Osteoblast (primary cell): ENCODE data around the gene CNN2. TPM values are rescaled to one million over a fixed set of nuclear protein-coding genes. Genes with fewer than 3 reads are reported as not detected.

Source experiments
- DNase-seq: peaks from one replicate; pipeline ENCODE4 v3.0.0; 2011; ENCODE audit warnings: low spot score, mixed read lengths; ENCODE audit not compliant: insufficient read length; ENCODE audit errors: missing footprints
- H2AFZ ChIP-seq: 2 replicates; pipeline ENCODE4 v1.6.0; 2011; ENCODE audit warnings: mild to moderate bottlenecking, low read length
- H3K27ac ChIP-seq: 2 replicates; pipeline ENCODE4 v1.5.1; 2011; ENCODE audit warnings: mild to moderate bottlenecking, low read depth, low read length, moderate library complexity
- H3K27me3 ChIP-seq: 2 replicates; pipeline ENCODE4 v1.6.0; 2012; ENCODE audit warnings: mild to moderate bottlenecking, control low read depth, inconsistent platforms, low read length, moderate library complexity; ENCODE audit not compliant: insufficient read depth
- H3K36me3 ChIP-seq: 2 replicates; pipeline ENCODE4 v1.5.1; 2011; ENCODE audit warnings: mild to moderate bottlenecking, low read length, control low read depth, moderate library complexity; ENCODE audit not compliant: insufficient read depth
- H3K4me1 ChIP-seq: 2 replicates; pipeline ENCODE4 v1.5.1; 2011; ENCODE audit warnings: mild to moderate bottlenecking, low read length, control low read depth, moderate library complexity; ENCODE audit not compliant: insufficient read depth
- H3K4me2 ChIP-seq: 2 replicates; pipeline ENCODE4 v1.6.0; 2011; ENCODE audit warnings: mild to moderate bottlenecking, low read length; ENCODE audit not compliant: insufficient read depth
- H3K4me3 ChIP-seq: fragments of 200-600 bp; sonication (generic); 3 replicates; pipeline ENCODE4 v1.5.1; 2012; ENCODE audit warnings: mild to moderate bottlenecking, low read length, inconsistent platforms; ENCODE audit not compliant: insufficient read depth
- H3K79me2 ChIP-seq: 2 replicates; pipeline ENCODE4 v1.6.0; 2012; ENCODE audit warnings: mild to moderate bottlenecking, low read length, control low read depth, inconsistent platforms; ENCODE audit not compliant: insufficient read depth
- H3K9me3 ChIP-seq: 2 replicates; pipeline ENCODE4 v1.5.1; 2011; ENCODE audit warnings: low read depth, low read length, control low read depth
- H4K20me1 ChIP-seq: 2 replicates; pipeline ENCODE4 v1.6.0; 2012; ENCODE audit warnings: mild to moderate bottlenecking, low read length, control low read depth; ENCODE audit not compliant: insufficient read depth
- CTCF ChIP-seq: IDR thresholded peaks from 2 replicates; pipeline ENCODE4 v1.5.1; 2011; ENCODE audit warnings: mild to moderate bottlenecking, low read depth, low read length, moderate library complexity; ENCODE audit errors: extremely low read depth
- total RNA-seq: library from RNA; depleted of rRNA; stranded (reverse); fragments of >200 nt; gene quantifications from 2 replicates; pipeline ENCODE4 v1.2.3, GENCODE V29; 2012

Gene CNN2
- total RNA-seq, 1 donor, result 594 TPM

GRCh38 chr19:1085053-1085658, 58.7 kb downstream of the CNN2 start:
- no peak for TF ChIP-seq CTCF
- Histone ChIP-seq H4K20me1 (peaks cover 9% of the 10 kb centered on the region), H3K4me3 (no peak overlapping the region), H3K4me2 (no peak overlapping the region), H2AFZ (no peak overlapping the region), H3K27ac (no peak overlapping the region), H3K27me3 (no peaks in the 10 kb centered on the region), H3K4me1 (no peaks in the 10 kb centered on the region), H3K36me3 (peaks cover 7% of the 10 kb centered on the region), H3K9me3 (no peaks in the 10 kb centered on the region), H3K79me2 (no peaks in the 10 kb centered on the region)
- DNase-seq, result no peak

GRCh38 chr19:1085676-1086442, 59.5 kb downstream of the CNN2 start:
- H3K79me2 ChIP-seq, result no peaks in the 10 kb centered on the region
- H4K20me1 ChIP-seq, result peaks cover 9% of the 10 kb centered on the region
- no peak for DNase-seq
- H2AFZ ChIP-seq, result no peak overlapping the region
- H3K4me3 ChIP-seq, result no peak overlapping the region
- no peaks in the 10 kb centered on the region for H3K4me1 ChIP-seq
- no peak for TF ChIP-seq CTCF
- H3K27me3 ChIP-seq, result no peaks in the 10 kb centered on the region
- H3K4me2 ChIP-seq, result no peak overlapping the region
- H3K36me3 ChIP-seq, result peaks cover 9% of the 10 kb centered on the region
- H3K27ac ChIP-seq, result no peak overlapping the region
- no peaks in the 10 kb centered on the region for H3K9me3 ChIP-seq

- no peak overlapping the region for H2AFZ ChIP-seq
- no peaks in the 10 kb centered on the region for H3K27me3 ChIP-seq
- no peaks in the 10 kb centered on the region for H3K9me3 ChIP-seq
- H3K4me1 ChIP-seq, result no peaks in the 10 kb centered on the region
- no peak overlapping the region for H3K4me2 ChIP-seq
- H3K36me3 ChIP-seq, result peaks cover 15% of the 10 kb centered on the region
- H3K79me2 ChIP-seq, result peaks cover 2% of the 10 kb centered on the region
- H4K20me1 ChIP-seq, result peaks cover 9% of the 10 kb centered on the region
- no peak for DNase-seq
- no peak overlapping the region for H3K4me3 ChIP-seq
- TF ChIP-seq CTCF, result no peak
- H3K27ac ChIP-seq, result no peak overlapping the region
These were observed 60.2 kb downstream of the CNN2 start for GRCh38 chr19:1086613-1087012.

- H3K27ac ChIP-seq, result no peak overlapping the region
- no peaks in the 10 kb centered on the region for H3K9me3 ChIP-seq
- H3K79me2 ChIP-seq, result peaks cover 10% of the 10 kb centered on the region
- H3K4me1 ChIP-seq, result no peaks in the 10 kb centered on the region
- H2AFZ ChIP-seq, result no peak overlapping the region
- peaks cover 21% of the 10 kb centered on the region for H3K36me3 ChIP-seq
- peaks cover 15% of the 10 kb centered on the region for H4K20me1 ChIP-seq
- H3K27me3 ChIP-seq, result no peaks in the 10 kb centered on the region
- TF ChIP-seq CTCF, result no peak
- H3K4me2 ChIP-seq, result no peak overlapping the region
- no peak for DNase-seq
- no peak overlapping the region for H3K4me3 ChIP-seq
These were observed 61.5 kb downstream of the CNN2 start for GRCh38 chr19:1087813-1088415.
